MM.1S (cell line): ENCODE data around the gene EPB41L1.

Source experiments
- CTCF ChIP-seq: fragments of 300-600 bp; sonication (generic); IDR thresholded peaks from 2 replicates; pipeline ENCODE4 v1.5.1; 2016; ENCODE audit warnings: antibody characterized with exemption, low read length, mixed read lengths
- EZH2 ChIP-seq: fragments of 300-600 bp; sonication (generic); optimal IDR thresholded peaks from 2 replicates; pipeline ENCODE3; 2017; ENCODE audit warnings: low read depth, mild to moderate bottlenecking, antibody characterized with exemption, low read length, mixed read lengths

DNA sequence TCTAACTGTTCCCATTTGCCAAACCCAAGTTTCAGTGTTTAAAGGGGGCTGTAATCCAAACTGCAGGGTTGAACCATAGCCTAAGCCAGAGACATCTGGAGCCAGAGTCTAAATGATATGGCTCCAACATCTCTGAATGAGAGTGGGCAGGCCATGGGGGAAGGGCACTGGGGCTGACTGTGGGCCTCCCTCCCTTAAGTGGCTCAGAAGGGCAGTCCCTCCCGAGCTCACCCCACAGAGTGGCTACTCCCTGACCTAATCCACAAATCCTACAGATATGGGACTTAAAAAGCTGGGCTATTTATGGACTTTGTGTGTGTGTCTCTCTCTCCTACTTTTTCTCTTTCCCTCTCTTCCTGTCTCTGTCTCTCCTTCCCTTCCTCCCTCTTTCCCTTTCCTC is 45.9 kb downstream of the EPB41L1 start:
- TF ChIP-seq CTCF, result no peak
- no peak for TF ChIP-seq EZH2
